Measurements from ENCODE around the gene COL18A1. TPM values are rescaled to one million over a fixed set of nuclear protein-coding genes. Genes with fewer than 3 reads are reported as not detected.

COL18A1 gene
- total RNA-seq, 1 donor from 2014 or later, result 271 TPM

- Mint-ChIP-seq H3K9me3 (ENCODE audit: low read depth) (no peaks in the 10 kb centered on the region), H3K27me3 (peaks cover 19% of the 10 kb centered on the region), H3K4me3 (ENCODE audit: low read depth) (peak overlapping the region; percentile 69), H3K4me1 (ENCODE audit: low read depth) (peaks cover 3% of the 10 kb centered on the region), H3K36me3 (ENCODE audit: insufficient read depth) (no peaks in the 10 kb centered on the region), H3K27ac (peak overlapping the region; percentile 98)
- TF ChIP-seq, protein P1, sequence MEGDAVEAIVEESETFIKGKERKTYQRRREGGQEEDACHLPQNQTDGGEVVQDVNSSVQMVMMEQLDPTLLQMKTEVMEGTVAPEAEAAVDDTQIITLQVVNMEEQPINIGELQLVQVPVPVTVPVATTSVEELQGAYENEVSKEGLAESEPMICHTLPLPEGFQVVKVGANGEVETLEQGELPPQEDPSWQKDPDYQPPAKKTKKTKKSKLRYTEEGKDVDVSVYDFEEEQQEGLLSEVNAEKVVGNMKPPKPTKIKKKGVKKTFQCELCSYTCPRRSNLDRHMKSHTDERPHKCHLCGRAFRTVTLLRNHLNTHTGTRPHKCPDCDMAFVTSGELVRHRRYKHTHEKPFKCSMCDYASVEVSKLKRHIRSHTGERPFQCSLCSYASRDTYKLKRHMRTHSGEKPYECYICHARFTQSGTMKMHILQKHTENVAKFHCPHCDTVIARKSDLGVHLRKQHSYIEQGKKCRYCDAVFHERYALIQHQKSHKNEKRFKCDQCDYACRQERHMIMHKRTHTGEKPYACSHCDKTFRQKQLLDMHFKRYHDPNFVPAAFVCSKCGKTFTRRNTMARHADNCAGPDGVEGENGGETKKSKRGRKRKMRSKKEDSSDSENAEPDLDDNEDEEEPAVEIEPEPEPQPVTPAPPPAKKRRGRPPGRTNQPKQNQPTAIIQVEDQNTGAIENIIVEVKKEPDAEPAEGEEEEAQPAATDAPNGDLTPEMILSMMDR (IDR thresholded peaks at IDR 0.05; ENCODE audit: unreplicated experiment), result peak; percentile 75
- peak; percentile 78 for DNase-seq (ENCODE audit: low spot score, unreplicated experiment)
These were observed 150.8 kb downstream of the COL18A1 start for GRCh38 chr21:45555557-45556301.

DNA sequence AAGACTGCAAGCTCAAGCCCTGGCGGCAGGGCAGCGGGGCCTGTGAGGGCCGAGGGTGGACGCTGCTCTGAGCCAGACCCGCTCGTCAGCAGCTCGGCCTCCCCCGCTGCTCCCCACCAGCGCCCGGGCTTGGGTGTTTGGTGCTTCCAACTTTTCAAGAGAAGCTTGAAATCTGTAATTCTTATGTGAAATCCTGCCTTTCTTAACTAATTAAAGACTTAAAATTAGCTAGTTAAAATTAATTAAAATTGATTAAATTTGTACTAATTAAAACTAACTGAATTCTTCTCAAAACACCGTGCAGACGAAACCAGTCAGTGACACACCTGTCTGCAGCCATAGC lies 151.3 kb downstream of the COL18A1 start:
- Mint-ChIP-seq H3K27me3 (peaks cover 21% of the 10 kb centered on the region), H3K4me3 (ENCODE audit: low read depth) (no peak overlapping the region), H3K27ac (no peak overlapping the region), H3K36me3 (ENCODE audit: insufficient read depth) (no peaks in the 10 kb centered on the region), H3K9me3 (ENCODE audit: low read depth) (no peaks in the 10 kb centered on the region), H3K4me1 (ENCODE audit: low read depth) (peaks cover 3% of the 10 kb centered on the region)
- TF ChIP-seq, protein P1 (IDR thresholded peaks at IDR 0.05; ENCODE audit: unreplicated experiment), result no peak
- DNase-seq (ENCODE audit: low spot score, unreplicated experiment), result no peak

- no peaks in the 10 kb centered on the region for H3K9me3 Mint-ChIP-seq (ENCODE audit: low read depth)
- H3K27ac Mint-ChIP-seq, result no peak overlapping the region
- H3K4me3 Mint-ChIP-seq (ENCODE audit: low read depth), result no peak overlapping the region
- TF ChIP-seq, protein P1 (IDR thresholded peaks at IDR 0.05; ENCODE audit: unreplicated experiment), result no peak
- peaks cover 14% of the 10 kb centered on the region for H3K27me3 Mint-ChIP-seq
- H3K36me3 Mint-ChIP-seq (ENCODE audit: insufficient read depth), result no peaks in the 10 kb centered on the region
- peaks cover 3% of the 10 kb centered on the region for H3K4me1 Mint-ChIP-seq (ENCODE audit: low read depth)
- no peak for DNase-seq (ENCODE audit: low spot score, unreplicated experiment)
These were observed 152.0 kb downstream of the COL18A1 start for GRCh38 chr21:45556645-45557615.

DNA sequence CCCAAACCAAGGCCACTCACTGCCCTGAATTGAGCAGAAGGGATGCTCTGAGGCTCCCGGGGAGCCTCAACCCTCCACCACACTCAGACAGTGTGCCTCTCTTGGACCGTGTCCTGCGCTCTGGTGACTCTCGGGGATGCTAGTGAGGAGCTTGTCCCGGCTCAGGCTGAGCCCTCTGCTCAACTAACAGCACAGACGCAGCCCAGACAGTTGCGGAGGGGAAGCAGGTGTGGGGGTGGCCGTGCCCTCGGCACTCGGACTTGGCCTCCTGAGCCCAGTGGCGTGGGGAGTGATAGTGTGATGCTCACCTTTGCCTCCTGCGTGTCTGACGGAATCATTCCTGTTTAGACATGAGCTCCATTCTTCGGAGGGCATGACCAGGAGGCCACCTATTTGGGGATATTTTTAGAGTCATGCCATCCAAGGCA lies 152.7 kb downstream of the COL18A1 start:
- TF ChIP-seq, protein P1 (IDR thresholded peaks at IDR 0.05; ENCODE audit: unreplicated experiment), result no peak
- H3K4me1 Mint-ChIP-seq (ENCODE audit: low read depth), result peaks cover 3% of the 10 kb centered on the region
- no peaks in the 10 kb centered on the region for H3K36me3 Mint-ChIP-seq (ENCODE audit: insufficient read depth)
- no peak overlapping the region for H3K4me3 Mint-ChIP-seq (ENCODE audit: low read depth)
- H3K27ac Mint-ChIP-seq, result no peak overlapping the region
- H3K27me3 Mint-ChIP-seq, result peaks cover 21% of the 10 kb centered on the region
- DNase-seq (ENCODE audit: low spot score, unreplicated experiment), result no peak
- no peaks in the 10 kb centered on the region for H3K9me3 Mint-ChIP-seq (ENCODE audit: low read depth)

- TF ChIP-seq, protein P1 (IDR thresholded peaks at IDR 0.05; ENCODE audit: unreplicated experiment), result no peak
- no peak for DNase-seq (ENCODE audit: low spot score, unreplicated experiment)
- no peaks in the 10 kb centered on the region for H3K36me3 Mint-ChIP-seq (ENCODE audit: insufficient read depth)
- H3K27ac Mint-ChIP-seq, result no peak overlapping the region
- H3K9me3 Mint-ChIP-seq (ENCODE audit: low read depth), result no peaks in the 10 kb centered on the region
- peaks cover 26% of the 10 kb centered on the region for H3K27me3 Mint-ChIP-seq
- H3K4me1 Mint-ChIP-seq (ENCODE audit: low read depth), result peaks cover 3% of the 10 kb centered on the region
- H3K4me3 Mint-ChIP-seq (ENCODE audit: low read depth), result no peak overlapping the region
These were observed 153.2 kb downstream of the COL18A1 start for GRCh38 chr21:45558044-45558721.

All from progenitor cell of endocrine pancreas (in vitro differentiated cells).